SU-DHL-6 (cell line): Measurements from ENCODE around the gene PRPSAP1.

Source experiments
- CTCF ChIP-seq: fragments of 200-600 bp; sonication (generic); IDR thresholded peaks from one replicate; pipeline ENCODE4 v1.5.1; 2017; ENCODE audit warnings: antibody characterized with exemption, mild to moderate bottlenecking, low read length, moderate library complexity; ENCODE audit not compliant: insufficient read depth, poor library complexity, severe bottlenecking
- EZH2phosphoT487 ChIP-seq: fragments of 200-600 bp; sonication (generic), shearing (Covaris generic); conservative IDR thresholded peaks from 2 replicates; pipeline ENCODE4 v1.6.1; 2018; ENCODE audit warnings: mild to moderate bottlenecking, antibody characterized with exemption, low read length, moderate library complexity, mixed read lengths

GRCh38 chr17:76359375-76359774 lies 5.7 kb upstream of the PRPSAP1 start:
- TF ChIP-seq CTCF (no peak), EZH2phosphoT487 (no peak)
